Esophagus mucosa (tissue), 1 donor: ENCODE measurements around the gene PAOX. TPM values are rescaled to one million over a fixed set of nuclear protein-coding genes. Genes with fewer than 3 reads are reported as not detected.

ENCODE experiments used
- ATAC-seq: fragments of 200-7000 bp; cut with Tn5 transposase; one replicate; pipeline ENCODE4 v1.9.1; 2020
- total RNA-seq: library from RNA; stranded (reverse); gene quantifications from one replicate; pipeline ENCODE4 v1.2.4, GENCODE V29; 2023
- donor health status: DM: yes; HTN: yes; CAD: no.

Gene PAOX
- total RNA-seq, 1 donor from 2014 or later, result 11.3 TPM

DNA sequence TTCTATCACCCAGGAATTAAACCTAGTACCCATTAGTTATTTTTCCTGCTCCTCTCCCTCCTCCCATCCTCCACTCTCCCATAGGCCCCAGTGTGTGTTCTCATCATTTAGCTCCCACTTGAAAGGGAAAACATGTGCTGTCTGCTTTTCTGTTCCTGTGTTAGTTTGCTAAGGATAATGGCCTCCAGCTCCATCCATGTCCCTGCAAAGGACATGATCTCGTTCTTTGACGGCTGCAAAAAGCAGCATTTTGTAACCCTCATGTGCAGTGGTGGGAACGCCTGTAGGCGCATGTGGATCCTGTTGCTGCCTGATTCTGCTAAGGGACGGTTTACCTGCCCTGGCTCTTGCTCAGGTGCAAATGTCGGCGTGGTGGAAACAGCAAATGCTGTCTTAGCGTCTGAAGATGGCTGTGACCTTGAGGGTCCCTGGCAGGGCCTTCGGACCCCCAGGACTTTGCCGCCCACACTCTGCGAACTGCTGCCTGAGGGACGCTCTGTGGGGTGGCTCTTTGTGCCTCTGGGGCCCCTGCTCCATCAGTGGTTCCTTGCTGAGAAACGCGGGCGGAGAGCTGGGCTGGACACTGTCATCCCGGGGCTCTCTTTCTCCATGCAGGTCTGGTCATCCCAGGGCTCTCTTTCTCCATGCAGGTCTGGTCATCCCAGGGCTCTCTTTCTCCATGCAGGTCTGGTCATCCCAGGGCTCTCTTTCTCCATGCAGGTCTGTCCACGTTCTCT lies 9.3 kb downstream of the PAOX start:
- ATAC-seq, result no peak

DNA sequence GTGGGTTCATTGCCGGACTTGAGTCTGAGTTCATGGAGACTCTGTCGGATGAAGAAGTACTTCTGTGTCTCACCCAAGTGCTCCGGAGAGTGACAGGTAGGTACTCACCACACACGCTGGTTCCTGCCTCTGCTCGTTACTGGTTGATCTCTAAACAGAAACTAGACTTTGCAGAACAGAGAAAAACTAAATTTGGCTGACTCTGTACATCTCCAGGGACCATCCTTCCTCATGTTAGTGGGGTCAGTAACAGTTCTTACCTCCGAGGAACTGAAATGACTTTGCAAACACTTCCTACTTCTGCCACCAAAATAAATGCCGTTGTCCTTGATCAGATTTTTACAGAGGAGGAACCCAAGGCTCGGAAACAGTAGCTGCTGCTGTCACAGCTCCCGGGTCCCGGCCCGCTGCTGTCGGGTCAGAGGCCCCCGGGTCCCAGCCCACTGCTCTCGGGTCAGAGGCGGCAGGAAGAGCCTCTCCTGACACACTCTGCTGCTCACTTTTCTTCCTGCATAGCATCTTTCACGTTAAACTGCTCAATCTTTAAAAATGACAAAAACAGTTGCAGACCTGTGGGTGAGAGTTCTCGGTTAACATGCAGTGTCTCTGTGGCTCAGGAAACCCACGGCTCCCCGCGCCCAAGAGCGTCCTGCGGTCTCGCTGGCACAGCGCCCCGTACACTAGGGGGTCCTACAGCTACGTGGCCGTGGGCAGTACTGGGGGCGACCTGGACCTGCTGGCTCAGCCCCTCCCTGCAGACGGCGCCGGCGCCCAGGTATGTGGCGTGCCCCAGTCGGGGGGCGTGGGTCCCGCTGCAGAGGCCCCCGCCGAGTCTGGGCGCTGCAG lies 10.1 kb downstream of the PAOX start:
- peak; percentile 44 for ATAC-seq

DNA sequence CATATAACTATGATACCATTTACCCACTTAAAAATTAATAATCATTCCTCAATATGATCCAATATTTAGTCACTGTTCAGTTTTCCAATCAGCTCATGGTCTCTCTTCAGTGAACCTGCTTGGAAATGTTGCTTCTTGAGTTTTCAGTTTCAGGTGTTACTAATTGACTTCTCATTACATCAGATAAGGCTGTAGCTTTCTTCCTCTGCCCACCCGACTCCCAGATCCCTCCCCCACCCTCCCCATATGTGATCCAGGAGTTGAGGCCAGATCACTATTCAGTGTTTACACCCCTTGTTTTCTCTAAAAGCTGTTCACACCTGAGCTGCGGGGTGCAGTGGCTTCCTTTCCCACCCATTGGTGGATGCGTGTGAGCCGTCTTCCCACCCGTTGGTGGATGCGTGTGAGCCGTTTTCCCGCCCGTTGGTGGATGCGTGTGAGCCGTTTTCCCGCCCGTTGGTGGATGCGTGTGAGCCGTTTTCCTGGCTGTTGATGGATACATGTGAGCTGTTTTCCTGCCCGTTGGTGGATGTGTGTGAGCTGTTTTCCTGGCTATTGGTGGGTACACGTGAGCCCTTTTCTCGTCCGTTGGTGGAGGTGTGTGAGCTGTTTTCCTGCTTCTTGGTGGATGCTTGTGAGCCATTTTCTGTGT lies 11.7 kb downstream of the PAOX start:
- ATAC-seq, result no peak

DNA sequence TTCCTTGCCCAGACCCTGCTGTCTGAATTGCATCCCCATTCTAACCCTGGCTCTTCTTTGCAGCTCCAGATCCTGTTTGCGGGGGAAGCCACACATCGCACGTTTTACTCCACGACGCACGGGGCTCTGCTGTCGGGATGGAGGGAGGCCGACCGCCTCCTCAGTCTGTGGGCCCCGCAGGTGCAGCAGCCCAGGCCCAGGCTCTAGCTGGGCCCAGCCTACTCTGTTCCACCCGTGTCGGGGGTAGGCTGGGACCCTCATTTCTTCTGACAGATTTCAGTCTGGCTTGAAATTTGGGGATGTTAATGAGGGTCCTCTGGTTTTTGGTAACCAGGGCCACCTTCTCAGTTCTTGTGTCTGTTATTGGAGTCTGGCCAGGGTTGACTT lies 12.2 kb downstream of the PAOX start:
- ATAC-seq, result no peak

DNA sequence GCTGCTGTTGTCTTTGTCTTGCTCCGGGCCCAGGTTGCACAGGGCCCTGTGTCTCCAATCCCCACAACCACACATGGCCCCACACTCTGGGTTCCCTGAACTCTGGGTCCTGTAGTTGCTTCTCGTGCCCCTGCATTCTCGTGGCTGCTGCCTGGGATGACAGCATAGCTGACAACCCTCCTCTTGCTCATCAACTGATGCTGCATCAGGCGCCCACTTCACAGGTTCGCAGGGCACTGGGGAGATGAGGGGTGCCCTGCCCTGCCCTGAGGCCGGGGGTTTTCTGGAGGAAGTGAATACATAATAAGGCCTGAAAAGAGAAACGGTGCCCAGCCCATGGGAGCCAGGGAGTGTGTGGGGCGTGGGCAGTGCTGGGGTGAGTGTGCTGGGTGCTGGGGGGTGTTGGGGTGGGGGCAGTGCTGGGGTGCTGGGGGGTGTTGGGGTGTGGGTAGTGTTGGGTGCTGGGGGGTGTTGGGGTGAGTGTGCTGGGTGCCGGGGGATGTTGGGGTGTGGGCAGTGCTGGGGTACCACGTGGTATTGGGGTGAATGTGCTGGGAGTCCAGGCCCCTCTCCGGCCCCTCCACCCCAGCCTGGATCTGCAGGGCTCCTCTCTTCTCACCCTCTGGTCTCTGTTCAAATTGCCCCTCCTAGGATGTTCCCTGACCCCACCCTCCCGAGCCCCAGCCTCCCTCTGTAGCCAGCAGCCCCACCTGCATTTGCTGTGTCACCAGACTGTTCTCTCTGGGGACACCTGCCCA lies 12.9 kb downstream of the PAOX start:
- no peak for ATAC-seq

DNA sequence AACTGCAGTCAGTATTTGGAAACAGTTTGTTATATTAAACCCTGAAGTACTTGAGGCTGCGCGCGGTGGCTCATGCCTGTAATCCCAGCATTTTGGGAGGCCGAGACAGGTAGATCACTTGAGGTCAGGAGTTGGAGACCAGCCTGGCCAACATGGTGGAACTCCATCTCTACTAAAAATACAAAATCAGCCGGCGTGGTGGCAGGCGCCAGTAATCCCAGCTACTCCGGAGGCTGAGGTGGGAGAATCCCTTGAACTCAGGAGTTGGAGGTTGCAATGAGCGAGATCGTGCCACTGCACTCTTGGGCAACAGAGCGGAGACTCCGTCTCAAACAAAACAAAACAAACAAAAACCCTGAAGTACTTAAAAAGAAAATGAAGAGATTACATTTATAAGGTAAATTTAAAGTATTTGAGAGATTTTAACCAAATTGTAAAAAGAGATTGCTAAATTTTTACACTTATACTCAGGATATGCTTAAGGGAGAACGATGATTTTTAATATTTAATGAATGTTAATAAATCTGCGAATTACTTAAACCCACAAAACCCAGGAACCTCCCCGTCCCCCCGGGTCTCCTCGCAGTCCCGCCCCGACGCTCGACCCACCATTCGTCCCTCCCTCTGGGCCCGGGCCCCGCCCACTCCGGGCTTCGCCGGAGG lies 14.5 kb downstream of the PAOX start:
- ATAC-seq, result no peak

DNA sequence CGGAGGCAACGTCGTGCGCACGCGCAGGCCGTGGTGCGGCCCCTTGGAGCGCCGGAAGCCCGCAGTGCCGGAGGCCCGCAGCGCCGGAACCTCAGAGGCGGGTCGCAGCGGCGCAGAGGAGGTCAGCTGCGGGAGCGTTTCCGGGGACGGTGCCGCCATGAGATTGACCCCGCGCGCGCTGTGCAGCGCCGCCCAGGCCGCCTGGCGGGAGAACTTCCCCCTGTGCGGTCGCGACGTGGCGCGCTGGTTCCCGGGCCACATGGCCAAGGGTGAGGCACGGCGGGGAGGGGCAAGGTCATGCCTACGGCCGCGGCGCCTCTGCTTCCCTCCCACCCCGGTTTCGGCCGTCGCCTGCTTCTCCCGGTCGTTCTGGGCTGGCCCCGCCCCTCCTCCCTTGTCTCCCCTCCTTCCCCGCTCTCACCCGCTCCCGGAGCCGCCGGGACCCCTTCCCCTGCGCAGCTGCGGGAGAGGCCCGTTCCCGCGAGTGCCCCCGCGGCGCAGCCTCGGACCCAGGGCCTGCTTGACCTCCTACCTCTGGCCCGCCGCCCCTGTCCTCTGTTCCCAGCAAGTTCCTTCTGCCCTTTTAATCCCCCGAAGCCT lies 15.1 kb downstream of the PAOX start, which contains the start of gene MTG1:
MTG1 (plus strand) TSS at position 94 of the 600 bp plus-strand sequence; CDS start at position 158, 64 bp downstream.
- peak; percentile 95 for ATAC-seq

DNA sequence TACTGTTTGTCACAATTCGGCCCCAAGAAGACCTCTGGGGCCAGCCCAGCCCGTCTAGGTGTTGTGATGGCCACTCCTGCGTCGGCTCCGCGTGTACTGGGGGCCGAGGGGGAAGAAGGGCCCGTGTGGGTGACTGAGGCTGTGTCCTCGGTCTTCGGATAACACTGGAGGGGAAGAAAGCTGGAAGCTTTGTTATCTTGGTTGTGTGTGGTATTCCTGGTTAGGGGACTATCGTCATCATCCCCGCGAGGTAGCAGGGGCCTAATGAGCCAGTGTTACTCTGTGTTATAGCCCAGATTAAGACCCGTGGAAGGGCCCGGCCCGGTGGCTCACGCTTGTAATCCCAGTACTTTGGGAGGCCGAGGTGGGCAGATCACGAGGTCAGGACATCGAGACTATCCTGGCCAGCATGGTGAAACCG lies 15.7 kb downstream of the PAOX start:
- peak; percentile 4 for ATAC-seq

DNA sequence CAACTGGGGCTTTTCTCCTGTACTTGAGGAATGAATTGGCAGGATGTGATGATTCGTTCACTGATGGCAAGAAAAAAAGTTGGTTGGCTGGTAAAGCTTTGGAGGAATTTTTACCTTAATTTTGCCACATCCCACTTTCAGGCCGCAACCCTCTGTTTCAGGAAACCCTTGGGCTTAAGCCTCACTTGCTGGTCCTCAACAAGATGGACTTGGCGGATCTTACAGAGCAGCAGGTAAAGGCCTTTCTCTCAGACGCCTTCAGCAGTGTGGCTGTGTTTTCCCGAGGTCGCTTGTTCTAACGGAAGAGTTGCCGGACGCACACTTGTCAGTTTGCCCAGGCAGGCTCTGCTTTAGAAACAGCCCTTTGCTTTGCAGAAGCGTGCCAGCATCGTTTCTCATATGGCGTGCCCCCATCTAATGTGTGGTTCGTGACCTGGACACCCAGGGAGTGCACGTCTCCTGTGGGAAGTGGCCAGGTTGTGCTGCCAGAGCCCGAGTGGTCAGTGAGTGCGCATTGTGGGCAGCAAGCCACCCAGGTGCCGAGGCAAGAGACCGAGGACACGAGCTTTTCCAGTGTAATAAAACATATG lies 17.1 kb downstream of the PAOX start:
- ATAC-seq, result no peak

DNA sequence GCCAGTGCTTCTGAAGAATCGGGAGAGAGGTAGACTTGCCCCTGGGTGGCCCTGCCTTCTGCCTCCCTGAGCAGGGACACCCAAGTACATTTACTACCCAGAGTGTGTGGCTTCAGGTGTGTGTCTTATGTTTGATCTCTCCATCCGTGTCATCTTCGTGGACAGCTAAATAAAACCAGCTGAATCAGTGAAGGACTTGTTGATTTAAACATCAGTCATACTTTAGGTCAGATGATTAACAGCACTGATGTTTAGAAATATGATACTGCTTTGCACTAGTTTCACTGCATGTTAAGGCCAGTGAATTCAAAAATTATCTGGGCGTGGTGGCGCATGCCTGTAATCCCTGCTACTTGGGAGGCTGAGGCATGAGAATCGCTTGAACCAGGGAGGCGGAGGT lies 18.9 kb downstream of the PAOX start:
- ATAC-seq, result no peak

DNA sequence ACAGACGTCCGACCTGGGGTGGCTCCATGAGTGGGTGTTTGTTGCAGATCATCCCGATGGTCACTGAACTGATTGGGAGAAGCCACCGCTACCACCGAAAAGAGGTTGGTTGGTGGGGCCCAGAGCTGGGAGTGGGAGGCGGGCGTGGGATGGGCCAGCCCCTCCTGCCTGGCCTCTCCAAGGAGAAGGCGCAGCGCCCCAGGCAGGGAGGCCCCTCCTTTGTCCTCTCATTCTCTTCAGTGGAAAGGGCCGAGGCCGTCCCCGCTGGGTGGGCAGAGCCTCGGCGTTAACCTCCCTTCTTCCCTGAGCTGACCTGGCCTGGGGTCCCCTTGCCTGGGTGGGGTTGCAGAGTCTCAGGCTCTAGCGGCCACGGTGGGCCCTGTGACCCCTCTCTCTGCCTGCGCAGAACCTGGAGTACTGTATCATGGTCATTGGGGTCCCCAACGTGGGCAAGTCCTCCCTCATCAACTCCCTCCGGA lies 20.1 kb downstream of the PAOX start:
- ATAC-seq, result no peak

DNA sequence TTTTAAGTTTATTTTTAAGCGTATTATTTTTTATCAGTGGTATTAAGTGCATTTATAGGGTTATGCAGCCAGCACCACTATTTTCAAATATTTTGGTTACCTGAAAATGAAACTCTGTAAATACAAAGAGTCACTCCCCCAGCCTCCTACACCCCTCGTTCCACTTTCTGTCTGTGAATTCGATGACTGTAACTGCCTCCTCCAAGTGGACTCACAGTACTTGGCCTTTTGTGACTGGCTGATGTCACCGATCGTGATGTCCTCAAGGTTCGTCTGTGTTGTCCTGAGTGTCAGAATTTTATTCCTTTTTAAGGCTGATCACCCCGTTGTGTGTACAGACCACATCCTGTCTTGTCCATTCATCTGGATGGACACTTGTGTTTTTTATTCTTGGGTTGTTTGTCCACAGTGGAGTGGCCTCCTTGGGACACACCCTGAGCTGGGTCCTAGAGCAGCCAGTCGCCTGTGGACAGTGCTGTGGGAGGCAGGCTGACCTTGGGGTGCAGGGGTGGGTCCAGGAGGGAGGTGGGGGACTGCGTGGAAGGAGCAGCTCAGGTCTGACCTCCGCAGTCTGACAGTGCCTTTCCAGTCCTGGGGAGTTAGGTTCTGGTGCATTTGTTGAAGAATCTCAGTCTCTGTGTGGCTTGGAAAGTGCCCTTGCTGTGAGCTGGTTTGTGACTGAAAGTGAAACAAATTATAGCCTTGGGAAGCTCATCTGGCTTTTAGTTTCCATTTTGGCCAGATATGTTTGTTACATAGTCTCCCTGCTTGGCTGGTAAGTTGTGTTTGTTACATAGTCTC lies 21.8 kb downstream of the PAOX start:
- ATAC-seq, result peak; percentile 15

DNA sequence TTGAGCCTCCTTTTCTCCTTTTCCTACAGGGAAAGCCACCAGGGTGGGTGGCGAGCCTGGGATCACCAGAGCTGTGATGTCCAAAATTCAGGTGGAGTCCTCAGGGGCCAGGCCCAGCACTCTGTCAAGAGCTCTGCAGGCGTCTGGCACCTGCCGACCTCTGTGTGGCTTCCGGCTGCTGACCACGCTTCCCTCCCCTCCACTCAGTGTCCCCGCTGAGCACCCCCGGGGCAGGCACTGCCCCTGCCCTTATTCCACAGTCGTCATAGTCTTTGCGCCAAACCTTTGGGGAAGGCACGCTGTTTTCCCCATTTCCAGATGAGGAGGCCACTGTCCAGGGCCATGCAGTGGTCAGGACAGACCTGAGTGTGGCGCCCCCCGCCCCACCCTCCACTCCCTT lies 22.4 kb downstream of the PAOX start:
- ATAC-seq, result peak; percentile 19

DNA sequence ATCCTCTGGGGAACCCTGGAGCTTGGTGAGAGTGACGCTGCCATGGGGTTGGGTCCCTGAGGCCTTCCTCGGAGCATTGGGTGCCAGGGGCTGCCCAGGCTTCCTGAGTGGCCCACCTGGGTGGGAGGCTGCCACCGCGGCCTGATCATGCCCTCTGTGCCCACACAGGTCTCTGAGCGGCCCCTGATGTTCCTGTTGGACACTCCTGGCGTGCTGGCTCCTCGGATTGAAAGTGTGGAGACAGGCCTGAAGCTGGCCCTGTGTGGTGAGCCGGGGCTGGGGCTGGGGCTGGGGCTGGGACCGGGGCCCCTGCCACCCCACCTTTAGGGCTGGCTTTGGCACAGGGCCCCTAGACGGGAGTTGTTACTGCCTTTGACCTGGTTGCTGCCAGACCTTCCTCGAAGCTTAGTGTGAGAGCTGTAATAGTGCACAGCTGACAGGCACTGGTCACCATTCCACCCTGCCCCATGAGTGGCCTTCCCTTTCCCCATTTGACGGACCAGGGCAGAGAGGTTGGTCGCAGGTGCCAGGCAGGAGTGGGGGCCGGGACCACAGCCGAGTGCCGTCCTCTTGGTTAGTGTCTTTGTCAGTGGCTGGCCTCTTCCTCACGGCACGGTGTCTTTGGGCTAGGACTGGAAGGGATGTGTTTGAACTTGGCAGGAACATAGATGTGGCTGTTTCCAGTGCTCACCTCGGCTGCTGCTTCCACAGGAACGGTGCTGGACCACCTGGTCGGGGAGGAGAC lies 23.1 kb downstream of the PAOX start:
- ATAC-seq, result no peak

DNA sequence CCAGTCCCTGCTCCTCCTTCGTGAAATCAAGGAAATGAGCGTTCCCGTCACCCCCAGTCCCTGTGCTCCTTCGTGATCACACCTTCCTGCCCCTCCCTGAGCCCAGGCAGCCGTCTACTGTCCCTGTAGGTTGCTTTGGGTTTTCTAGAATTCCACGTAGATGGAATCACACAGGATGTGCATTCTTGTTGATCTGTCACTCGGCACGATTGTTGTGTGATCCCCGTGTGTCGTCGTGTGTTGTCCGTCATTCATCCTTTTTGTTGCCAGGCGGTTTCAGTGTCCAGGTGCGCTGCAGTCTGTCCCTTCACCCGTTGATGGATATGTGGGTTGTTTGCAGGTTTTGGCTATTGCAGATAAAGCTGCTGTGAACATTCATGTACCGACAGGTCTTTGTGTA lies 24.3 kb downstream of the PAOX start:
- ATAC-seq, result no peak

DNA sequence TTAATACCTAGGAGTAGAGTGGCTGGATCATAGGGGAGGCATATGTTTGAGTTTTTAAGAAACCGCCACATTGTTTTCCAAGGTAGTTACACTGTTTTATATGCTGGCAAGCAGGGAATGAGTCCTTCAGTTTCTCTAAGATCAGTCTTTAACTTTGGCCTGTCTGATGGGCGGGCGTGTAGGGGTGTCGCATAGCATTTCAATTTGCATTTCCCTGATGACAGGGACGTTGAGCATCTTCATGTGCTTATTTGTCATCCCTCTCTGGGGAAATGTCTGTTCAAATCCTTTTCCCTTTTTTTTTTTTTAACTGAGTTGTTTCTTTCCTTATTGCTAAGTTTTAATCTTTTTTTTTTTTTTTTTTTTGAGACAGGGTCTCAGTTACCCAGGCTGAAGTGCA lies 24.7 kb downstream of the PAOX start:
- ATAC-seq, result no peak

DNA sequence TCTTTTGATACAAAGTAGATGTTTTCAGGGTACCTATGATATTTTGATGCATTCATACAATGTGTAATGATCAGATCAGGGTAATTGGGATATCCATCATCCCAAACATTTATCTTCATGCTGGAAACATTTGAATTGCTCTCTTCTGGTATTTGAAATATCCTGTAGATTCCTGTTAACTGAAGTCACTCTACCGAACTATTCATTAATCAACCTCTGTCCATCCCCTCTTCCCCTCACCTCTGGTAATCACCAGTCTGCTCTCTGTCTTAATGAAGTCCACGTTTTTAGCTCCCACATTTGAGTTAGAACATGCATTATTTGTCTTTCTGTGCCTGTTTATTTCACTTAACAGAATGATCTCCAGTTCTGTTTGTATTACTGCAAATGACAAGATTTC lies 26.2 kb downstream of the PAOX start:
- no peak for ATAC-seq

DNA sequence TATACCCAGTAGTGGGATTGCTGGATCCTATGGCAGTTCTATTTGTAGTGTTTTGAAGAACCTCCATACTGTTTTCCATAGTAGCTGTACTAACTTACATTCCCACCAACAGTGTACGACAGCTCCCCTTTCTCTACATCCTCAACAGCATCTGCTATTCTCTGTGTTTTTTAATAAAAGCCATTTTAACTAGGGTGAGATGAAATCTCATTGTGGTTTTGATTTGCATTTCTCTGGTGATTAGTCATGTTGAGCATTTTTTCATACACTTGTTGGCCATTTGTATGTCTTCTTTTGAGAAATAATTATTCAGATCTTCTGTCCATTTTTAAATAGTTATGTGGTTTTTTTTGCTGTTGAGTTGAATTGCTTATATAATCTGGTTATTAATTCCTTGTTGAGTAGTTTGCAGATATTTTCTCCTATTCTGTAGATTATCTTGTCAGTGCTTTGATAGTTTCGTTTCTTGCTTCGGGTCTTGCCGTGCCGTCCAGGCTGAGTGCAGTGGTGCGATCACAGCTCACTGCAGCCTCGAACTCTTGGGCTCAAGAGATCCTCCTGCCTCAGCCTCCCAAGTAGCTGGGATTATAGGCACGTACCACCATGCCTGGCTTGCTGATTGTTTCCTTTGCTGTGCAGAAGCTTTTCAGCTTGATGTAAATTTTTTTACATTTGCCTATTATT lies 26.9 kb downstream of the PAOX start:
- no peak for ATAC-seq
